DND-41 (cell line): Measurements from ENCODE around the gene FGR.

Experiments
- EZH2 ChIP-seq: IDR thresholded peaks from 3 replicates; pipeline ENCODE4 v1.6.1; 2012; ENCODE audit warnings: borderline replicate concordance, low read depth, mild to moderate bottlenecking, moderate library complexity, low read length, inconsistent platforms; ENCODE audit not compliant: severe bottlenecking
- TF ChIP-seq, protein P1 (sequence below): IDR thresholded peaks from 2 replicates; pipeline ENCODE4 v1.5.1; 2012; ENCODE audit warnings: borderline replicate concordance, low read length, moderate library complexity, mild to moderate bottlenecking; ENCODE audit not compliant: poor library complexity, severe bottlenecking; ENCODE audit errors: extremely low read depth

DNA sequence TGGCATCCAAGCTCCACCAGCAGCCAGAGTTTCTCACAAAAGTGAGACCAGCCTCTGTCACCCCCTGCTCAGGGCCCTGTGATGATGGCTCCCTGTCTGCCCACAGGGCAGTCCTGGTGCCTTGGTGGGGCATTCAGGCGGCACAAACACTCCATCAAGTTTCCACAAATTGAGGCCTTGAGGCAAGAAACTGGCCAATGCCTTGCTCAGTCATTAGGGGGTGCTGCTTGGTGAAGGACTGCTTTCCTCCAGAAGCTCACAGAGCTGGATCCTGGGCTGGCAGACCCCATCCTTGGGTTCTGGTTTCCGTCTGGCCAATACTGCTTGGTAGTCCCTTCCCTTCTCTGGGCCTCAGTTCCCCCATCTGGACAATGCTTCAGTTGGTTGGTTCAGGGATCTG is 18.5 kb downstream of the FGR start:
- TF ChIP-seq, protein P1, sequence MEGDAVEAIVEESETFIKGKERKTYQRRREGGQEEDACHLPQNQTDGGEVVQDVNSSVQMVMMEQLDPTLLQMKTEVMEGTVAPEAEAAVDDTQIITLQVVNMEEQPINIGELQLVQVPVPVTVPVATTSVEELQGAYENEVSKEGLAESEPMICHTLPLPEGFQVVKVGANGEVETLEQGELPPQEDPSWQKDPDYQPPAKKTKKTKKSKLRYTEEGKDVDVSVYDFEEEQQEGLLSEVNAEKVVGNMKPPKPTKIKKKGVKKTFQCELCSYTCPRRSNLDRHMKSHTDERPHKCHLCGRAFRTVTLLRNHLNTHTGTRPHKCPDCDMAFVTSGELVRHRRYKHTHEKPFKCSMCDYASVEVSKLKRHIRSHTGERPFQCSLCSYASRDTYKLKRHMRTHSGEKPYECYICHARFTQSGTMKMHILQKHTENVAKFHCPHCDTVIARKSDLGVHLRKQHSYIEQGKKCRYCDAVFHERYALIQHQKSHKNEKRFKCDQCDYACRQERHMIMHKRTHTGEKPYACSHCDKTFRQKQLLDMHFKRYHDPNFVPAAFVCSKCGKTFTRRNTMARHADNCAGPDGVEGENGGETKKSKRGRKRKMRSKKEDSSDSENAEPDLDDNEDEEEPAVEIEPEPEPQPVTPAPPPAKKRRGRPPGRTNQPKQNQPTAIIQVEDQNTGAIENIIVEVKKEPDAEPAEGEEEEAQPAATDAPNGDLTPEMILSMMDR: peak; percentile 56
- no peak for TF ChIP-seq EZH2
